ENCODE data around the gene SPATA25. TPM values are rescaled to one million over a fixed set of nuclear protein-coding genes. Genes with fewer than 3 reads are reported as not detected.

The SPATA25 gene
- total and polyA plus RNA-seq, 2 donors (not counting 3 experiments of a cell fraction or from before 2014, with no cell fraction given), result 0.69 to 1.3 TPM

DNA sequence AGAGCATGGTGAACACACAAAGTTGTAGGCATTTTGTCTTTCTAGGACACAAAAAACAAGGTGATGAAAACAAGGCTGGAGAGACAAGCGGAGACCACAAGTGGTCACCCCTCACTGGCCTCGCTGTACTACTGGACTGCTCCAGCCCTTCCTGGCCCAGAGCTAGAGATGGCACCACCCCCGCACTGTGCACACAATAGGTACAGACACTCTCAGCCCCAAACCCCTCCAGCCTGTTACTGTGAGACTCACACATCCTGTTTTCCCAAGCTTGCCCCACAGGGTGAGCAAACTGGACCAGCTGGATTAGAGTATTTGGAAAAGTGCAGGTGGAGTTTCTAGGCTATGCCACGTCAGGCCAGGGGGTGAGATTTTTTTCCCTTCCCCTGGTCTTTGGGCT, 14.8 kb downstream of the SPATA25 start:
- dilution Hi-C loops (cut with MboI; ENCODE audit: extremely low pct_ligation_motif_present, low sequenced_read_pairs), result no loop called here
- Histone ChIP-seq H3K36me3 (ENCODE audit: control insufficient read depth in 2 of 2, extremely low read depth in 1 of 2, insufficient read depth in 2 of 2, low read length in 2 of 2) (peaks cover 0 to 7% of the 10 kb centered on the region in 2 experiments), H4K20me1 (replicated peaks; ENCODE audit: control insufficient read depth, extremely low read depth, insufficient read depth, low read length) (no peaks in the 10 kb centered on the region), H3K27ac (ENCODE audit: insufficient read depth, low read depth, low read length) (no peak overlapping the region), H3K4me3 (replicated peaks in 1 of 3; ENCODE audit: insufficient read depth in 1 of 3, low read depth in 1 of 3, low read length in 3 of 3) (no peak overlapping the region), H3K4me2 (ENCODE audit: insufficient read depth, low read length) (no peak overlapping the region), H3K79me2 (ENCODE audit: control insufficient read depth, insufficient read depth, low read length) (no peaks in the 10 kb centered on the region), H3K9ac (replicated peaks; ENCODE audit: extremely low read depth, insufficient read depth, low read length) (no peak overlapping the region), H3K9me1 (replicated peaks; ENCODE audit: control insufficient read depth, extremely low read depth, insufficient read depth, low read length) (no peaks in the 10 kb centered on the region), H2AFZ (ENCODE audit: low read depth, low read length) (no peak overlapping the region), H3K9me3 (replicated peaks; ENCODE audit: control insufficient read depth, insufficient read depth, low read length) (no peaks in the 10 kb centered on the region), H3K4me1 (ENCODE audit: control insufficient read depth, extremely low read depth, insufficient read depth, low read length) (no peaks in the 10 kb centered on the region), H3K27me3 (ENCODE audit: control insufficient read depth in 2 of 2, insufficient read depth in 2 of 2, low read length in 2 of 2) (no peaks in the 10 kb centered on the region)
- FAIRE-seq (peak; percentile 48), DNase-seq (ENCODE audit: low read depth, low spot score) (no peak)
- BruUV-seq (replicated peaks), result no TSS peak
- ChIA-PET POLR2A (no interaction called here), CTCF (no interaction called here)
- intact Hi-C loops (cut with micrococcal nuclease), result no loop called here
- TF ChIP-seq FOS (IDR thresholded peaks at IDR 0.05; ENCODE audit: borderline replicate concordance, insufficient read depth, low read length), result no peak
- TF ChIP-seq JUN (IDR thresholded peaks at IDR 0.05; ENCODE audit: borderline replicate concordance, insufficient read depth, insufficient read length, low read depth), result no peak
- no peak for TF ChIP-seq POLR2AphosphoS5 (IDR thresholded peaks at IDR 0.05; ENCODE audit: insufficient read depth, low read depth, low read length)
- no peak for TF ChIP-seq GATA2 (IDR thresholded peaks at IDR 0.05; ENCODE audit: insufficient read depth, insufficient read length, low read depth, low read length)
- no peak for TF ChIP-seq MYC (IDR thresholded peaks at IDR 0.05; ENCODE audit: low read depth, low read length)
- no peak for TF ChIP-seq EZH2 (IDR thresholded peaks at IDR 0.05; ENCODE audit: borderline replicate concordance, low read depth, low read length, severe bottlenecking)
- no peak for TF ChIP-seq POLR2A (IDR thresholded peaks at IDR 0.05; ENCODE audit: low read depth, low read length)
- TF ChIP-seq, protein P1, sequence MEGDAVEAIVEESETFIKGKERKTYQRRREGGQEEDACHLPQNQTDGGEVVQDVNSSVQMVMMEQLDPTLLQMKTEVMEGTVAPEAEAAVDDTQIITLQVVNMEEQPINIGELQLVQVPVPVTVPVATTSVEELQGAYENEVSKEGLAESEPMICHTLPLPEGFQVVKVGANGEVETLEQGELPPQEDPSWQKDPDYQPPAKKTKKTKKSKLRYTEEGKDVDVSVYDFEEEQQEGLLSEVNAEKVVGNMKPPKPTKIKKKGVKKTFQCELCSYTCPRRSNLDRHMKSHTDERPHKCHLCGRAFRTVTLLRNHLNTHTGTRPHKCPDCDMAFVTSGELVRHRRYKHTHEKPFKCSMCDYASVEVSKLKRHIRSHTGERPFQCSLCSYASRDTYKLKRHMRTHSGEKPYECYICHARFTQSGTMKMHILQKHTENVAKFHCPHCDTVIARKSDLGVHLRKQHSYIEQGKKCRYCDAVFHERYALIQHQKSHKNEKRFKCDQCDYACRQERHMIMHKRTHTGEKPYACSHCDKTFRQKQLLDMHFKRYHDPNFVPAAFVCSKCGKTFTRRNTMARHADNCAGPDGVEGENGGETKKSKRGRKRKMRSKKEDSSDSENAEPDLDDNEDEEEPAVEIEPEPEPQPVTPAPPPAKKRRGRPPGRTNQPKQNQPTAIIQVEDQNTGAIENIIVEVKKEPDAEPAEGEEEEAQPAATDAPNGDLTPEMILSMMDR (IDR thresholded peaks at IDR 0.05; ENCODE audit: extremely low read depth in 1 of 2, insufficient read depth in 1 of 2, low read depth in 1 of 2, low read length in 2 of 2), result no peak
- TF ChIP-seq, protein P2, sequence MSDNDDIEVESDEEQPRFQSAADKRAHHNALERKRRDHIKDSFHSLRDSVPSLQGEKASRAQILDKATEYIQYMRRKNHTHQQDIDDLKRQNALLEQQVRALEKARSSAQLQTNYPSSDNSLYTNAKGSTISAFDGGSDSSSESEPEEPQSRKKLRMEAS (IDR thresholded peaks at IDR 0.05; ENCODE audit: insufficient read depth, insufficient read length), result no peak
